NCI-H2227 (cell line): Measurements from ENCODE around the gene SATB2.

Experiments
- DNase-seq: peaks from one replicate; lab custom pipeline; 2025; ENCODE audit not compliant: unreplicated experiment; lab: John Stamatoyannopoulos, UW

SATB2 gene

DNA sequence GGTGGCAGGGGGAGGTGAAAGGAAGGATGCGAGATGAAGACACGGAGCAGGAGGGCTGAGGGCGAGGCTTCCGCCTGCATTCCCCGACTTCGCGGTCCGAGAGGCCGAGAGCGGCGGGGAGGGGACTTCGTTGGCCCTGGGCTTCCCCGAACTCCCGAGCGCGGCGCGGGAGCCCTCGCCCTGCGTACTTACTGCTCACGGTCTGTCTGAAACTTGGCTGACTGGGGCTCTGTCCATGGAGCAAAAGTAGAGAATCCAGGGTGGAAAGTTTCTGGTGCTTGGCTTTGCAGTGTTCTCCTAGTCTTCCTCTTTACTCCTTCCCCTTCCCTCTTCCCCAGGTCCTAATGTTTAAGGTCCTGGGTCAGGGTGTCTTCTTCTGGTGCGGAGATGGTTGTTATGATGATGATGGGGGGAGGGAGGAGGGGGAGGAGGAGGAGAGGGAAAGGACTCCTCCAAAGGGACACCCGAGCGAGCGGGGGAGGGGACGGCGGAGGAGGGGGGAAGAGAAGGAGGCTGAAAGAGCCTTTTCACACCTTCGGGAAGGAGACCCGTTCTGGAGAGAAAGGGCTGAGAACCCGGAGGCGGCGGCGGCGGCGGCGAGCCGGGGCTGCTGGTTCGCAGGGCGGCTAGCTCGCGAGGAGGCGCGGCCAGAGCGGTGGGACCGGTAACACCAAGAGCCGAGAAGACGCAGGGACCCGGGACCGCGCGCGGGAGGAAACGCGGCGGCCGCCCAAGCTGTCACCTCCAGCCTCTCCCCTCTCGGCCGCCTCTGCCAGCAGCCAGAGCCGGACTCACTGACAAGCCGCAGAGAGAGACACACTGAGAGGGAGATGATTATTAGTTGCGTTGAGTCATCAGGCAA is at the start of gene SATB2:
Gene SATB2 (minus strand): TSS at position 793 of the 862 bp plus-strand sequence. CDS start 1,902 bp downstream, outside the sequence.
- peak; percentile 62 for DNase-seq

DNA sequence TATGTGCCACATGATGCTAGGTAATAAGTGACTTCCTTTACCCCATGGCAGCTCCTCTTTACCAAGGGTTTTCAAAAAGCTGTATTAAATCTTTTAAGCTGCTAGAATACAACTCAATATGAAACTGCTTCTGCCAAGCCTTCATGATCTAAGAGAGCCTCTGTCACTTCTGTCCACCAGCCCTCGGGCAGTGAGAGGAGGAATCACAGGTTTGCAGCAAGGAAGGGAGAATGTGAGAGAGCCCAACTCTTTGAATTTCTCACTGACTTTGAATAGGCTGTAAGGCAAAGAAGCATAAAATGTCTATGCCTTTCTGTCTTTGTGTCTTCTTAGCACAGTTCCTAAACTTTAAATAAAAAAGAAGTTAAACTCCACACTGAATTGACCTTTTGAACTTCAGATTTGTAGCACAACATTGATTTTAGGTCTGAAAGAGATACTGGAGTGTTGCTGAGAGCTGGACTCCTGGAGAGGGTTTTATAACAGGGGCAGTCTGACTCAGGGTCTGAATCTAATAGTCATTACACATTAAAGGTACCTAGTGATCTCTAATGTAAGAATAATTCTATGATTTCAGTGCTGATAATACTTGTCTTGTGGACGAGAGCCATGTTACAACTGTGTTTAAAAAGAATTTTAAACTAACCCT is 48.1 kb upstream of the SATB2 start:
- no peak for DNase-seq

DNA sequence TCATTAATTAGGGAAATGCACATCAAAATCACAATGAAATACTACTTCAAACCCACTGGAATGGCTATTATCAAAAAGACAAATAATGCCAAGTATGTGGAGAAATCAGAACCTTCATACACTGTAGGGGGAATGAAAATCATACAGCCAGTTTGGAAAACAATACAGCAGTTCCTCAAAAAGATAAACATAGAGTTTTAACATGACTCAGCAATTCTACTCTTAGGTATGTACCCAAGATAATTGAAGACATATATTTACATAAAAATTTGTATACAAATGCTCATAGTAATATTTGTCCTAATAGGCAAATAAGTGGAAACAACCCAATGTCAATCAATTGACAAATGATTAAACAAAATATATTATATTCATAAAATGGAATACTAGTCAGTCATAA is 45.4 kb upstream of the SATB2 start:
- no peak for DNase-seq

DNA sequence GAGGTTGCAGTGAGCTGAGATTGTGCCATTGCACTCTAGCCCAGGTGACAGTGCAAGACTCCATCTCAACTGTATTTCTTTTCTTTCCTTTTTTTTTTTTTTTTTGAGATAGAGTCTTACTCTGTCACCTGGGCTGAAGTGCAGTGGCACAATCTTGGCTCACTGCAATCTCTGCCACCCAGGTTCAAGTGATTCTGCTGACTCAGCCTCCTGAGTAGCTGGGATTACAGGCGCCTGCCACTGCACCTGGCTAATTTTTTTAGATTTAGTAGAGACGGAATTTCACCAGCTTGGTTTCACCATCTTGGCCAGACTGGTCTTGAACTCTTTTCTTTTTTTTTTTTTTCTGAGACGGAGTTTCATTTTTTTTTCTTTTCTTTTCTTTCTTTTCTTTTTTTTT is 41.3 kb upstream of the SATB2 start:
- DNase-seq, result no peak

DNA sequence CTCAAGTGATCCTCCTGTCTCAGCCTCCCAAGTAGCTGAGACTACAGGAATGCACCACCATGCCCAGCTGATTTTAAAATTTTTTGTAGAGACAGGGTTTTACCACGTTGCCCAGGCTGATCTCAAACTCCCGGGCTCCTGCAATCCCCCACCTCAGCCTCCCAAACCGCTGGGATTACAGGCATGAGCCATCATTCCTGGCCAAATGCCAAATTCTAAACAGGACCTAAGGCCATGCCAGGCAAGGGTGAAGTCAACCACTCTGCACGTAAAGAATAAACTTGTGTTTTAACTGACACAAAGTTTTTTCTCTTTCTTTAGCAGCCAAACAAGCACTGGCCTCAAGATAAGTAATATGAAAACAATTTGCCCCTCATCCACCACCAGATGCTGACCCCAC is 37.4 kb upstream of the SATB2 start:
- DNase-seq, result no peak

DNA sequence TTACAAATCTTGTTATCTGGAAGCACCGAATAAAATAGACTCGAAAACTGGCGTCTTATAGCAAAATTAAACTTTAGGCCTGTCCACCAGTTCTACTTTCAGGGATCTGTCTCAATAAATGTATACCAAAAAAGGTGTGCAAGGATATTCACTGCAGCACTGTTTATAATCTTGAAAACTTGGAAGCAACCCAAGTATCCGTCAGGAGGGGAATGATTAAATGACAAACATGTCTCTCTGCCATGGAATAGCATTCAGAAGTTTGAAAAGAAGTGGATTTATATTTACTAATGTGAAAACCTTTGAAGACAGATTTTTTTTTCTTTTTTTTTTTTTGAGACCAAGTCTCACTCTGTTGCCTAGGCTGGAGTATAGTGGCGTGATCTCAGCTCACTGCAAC is 32.3 kb upstream of the SATB2 start:
- peak; percentile 31 for DNase-seq

DNA sequence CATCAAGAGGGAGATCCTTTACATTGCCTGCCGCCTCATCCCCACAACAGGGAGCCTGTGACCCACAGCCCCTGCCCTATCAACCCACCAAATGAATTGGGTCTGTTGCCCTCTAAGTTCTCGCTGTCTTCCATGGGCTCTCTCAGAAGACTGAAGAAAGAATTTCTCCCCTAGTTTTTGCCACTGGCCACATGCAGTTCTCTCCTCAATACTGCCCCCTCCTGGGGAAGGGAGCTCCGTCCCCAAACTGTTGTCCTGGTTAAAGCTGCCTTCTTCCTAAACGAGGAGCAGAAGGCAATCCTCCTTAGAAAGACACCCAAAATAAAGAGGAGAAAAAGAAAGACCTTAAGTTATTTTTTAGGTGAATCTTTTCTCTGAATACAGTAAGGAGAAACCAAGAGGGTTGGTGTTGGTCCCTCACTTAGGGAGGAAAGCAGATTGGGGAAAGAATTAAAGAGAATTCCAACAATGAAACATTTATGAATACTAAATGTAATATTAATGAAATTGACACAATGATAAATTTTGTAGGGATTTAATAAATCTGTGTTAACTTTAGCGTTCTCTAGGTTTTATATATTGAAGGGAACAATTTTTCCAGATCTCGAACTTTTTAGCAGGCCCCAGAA is 31.1 kb upstream of the SATB2 start:
- DNase-seq, result peak; percentile 67

DNA sequence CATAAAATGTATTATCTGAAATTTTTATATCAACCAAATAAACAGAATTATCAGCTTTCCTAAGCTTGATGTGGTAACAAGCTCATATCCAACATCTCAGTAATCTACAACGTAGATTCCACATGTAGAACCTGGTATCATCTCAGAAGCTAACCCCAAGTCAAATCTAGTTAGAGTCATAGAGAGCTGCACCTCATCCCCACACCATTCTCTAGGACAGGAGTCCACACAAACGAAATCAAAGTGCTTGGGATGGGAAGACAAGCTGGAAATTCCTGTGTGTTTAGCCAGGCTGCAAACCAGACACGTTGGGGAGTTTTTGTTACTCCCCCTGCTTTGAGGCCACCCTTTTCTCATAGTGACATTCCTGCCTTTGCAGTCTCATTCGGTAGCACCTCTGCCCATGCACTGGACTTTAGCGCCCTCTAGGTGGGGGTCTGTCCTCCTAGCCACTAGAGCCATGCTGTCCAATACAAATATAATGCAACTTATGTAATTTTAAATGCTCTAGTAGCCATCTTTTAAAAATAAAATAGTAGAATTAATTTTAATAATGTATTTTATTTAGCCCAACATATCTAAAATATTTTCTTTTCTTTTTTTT is 28.1 kb upstream of the SATB2 start:
- peak; percentile 62 for DNase-seq

DNA sequence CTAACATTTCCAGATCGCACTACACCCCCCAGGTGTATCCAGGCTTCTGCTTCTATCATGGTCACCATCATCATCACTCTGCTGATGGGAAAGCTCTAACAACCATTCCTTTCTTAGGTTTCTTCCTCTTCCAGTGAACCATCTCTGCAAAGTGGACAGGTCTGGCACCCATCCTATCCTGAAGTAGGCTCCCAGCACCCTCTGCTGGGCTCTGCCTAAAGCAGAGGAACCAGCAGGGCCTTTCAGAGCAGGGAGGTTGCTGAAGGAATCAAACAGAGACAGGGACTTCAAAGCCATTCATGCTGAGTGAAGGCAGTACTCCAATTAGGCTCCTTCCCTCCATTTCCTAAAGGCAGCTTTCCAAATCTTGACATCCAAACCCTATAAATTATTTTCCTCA is 27.2 kb upstream of the SATB2 start:
- no peak for DNase-seq

DNA sequence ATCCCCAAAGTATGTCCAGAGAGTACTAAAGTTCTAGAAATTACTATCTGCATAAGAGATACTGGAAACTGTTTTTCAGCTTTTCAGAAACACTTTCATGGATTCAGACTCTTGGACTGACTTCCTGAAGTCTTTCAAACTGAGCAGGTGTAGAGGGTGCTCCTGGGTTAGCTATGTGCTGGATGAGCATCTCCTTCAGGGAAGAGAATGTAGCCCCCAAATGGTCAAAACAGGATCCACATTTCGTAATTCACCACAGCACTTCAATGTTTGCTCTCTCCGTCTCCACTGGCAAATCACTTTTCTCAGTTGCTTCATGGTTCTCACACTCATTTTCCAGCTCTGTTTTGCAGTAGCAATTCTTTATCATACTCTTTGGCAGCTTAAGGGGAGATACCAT is 23.2 kb upstream of the SATB2 start:
- DNase-seq, result no peak

DNA sequence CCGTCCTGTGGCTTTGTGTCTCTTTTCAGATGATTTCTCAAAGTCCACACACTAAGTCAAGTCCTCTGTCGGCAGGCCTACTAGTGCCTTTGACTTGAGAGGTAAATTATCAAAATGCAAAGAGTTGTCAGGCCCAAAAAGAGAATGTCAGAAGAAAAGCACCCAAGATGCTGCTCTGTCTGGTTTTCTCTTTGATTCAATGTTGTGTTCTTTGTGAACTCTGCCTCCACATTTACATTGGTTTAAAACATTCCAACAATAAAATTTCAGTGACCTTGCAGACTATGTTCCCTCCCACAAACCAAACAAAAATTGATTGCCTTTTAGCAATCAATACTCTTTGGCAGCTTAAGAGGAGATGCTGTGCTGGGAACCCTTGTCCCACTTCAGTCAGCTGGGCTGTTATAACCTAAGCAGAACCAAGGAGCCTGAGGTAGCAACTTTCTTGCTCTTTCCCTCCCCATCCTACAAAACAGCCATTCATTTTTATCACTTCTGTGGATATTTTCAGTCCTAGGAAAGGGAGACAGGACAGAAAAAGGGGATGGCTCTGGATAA is 19.6 kb upstream of the SATB2 start:
- no peak for DNase-seq

DNA sequence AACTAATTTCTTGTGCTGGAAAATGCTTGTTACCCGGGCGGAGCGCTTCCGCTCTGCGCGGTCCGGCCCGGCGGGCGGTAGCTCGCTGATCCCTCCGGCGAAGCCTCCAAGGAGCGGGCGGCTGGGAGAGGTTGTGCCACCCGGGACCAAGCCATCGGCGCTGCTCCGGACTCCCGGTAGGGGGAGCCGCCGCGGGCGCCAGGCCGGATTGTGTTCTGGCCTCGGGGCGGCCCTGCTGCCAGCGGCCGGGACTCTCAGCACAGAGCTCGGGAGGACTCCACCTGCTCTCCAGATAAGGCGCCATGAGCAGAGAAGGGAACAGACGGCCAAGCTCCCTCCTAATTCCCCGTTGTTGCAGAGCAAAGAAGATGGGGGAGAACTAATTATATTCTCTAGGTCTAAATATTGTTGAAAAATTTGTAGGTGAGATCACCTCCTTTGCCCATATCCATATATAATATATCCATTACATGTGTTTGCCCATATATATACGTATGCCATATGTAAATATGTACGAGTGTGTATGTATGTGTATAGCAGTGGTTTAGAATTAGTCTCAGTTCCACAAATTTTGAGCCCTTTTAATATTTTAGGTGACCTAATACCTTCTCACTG is 13.8 kb upstream of the SATB2 start:
- DNase-seq, result peak; percentile 92

DNA sequence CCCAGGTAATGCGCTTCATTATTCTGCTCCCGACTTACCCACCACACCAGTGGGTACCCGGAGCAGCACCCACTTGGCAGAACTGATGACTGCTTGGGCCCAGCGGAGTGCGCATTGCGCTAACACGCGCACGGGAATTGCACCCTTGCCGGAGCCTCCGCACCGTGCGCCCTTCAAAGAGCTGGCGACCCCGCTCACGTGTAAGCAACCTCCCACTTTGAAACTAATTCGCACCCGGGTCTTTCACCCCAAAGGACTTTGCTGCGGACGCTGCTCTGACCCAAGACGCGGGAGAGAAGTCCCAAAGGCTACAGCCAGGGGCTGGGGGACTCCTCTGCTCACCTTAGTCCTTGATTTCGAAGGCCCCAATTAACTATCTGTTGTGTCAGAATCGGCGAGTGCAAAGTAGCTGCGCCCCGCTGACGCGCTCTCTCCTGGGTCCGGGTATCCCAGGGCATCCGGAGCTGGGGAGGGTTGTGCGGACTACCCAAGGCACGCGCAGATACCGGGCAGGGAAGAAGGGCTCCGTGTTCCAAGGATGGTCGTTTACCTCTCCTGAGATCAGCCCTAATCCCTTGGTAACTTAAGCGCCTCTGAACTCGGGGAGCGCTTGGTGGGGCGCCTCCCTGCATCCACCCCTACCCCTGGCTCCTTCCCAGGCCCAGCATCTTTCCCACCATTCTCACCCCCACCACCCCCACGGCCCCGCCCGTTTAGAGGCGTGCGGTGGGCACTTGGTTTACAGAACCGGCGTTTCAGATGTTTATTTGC is 13.1 kb upstream of the SATB2 start:
- peak; percentile 59 for DNase-seq

DNA sequence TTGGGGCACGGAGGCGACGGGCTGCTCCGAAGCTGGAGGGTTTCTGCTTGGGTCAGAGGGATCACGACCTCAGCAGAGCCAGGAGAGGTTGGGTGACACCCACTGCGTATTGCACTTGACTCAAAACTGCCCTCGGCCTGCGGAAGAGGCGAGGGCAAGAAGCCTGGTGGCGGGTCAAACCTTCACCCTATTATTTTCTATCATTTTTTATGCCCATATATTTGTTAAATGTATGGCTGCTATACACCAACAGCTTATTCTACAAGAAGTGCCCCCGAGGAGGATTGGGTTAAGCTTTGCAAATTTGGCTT is 12.6 kb upstream of the SATB2 start:
- DNase-seq, result no peak

DNA sequence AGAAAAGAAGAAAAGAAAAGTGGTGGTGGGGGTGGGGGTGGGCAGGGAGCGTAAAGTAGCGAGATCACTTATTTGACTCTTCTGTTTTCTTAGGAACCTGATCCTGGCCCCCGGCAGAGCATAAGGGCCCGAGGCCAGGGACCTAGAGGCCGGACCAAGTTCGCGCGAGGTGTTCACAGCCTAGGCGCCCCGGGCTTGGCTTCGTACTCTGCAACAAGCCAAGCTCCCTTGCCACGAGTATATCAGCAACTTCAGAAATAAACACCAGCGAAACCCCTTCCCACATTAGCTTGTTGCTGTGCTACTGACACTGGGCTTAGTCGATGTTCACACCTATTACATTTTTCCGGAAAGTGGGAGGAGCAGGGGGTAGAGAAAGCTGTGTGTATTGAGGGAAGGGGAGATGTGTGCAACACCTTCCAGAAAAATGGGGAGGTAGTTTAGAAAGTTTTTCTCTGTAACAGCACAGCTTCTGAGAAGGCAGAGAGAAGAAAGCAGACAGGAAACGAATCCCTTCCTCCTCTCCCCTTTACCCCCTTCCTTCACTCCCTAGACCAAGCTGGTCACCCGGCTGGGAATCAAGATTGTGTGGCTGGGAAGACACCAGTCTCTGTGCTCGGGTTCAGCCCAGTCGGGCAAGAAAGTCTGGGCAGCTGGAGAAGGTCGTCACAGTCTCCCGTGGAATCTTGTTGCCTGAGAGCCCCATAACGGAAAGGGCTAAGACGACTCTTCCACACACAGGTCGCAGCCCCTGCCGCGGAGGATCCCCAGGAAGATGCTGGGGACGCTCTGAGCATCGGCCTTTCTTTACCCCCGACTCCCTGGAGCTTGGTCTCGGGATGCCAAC is 12.0 kb upstream of the SATB2 start:
- no peak for DNase-seq

DNA sequence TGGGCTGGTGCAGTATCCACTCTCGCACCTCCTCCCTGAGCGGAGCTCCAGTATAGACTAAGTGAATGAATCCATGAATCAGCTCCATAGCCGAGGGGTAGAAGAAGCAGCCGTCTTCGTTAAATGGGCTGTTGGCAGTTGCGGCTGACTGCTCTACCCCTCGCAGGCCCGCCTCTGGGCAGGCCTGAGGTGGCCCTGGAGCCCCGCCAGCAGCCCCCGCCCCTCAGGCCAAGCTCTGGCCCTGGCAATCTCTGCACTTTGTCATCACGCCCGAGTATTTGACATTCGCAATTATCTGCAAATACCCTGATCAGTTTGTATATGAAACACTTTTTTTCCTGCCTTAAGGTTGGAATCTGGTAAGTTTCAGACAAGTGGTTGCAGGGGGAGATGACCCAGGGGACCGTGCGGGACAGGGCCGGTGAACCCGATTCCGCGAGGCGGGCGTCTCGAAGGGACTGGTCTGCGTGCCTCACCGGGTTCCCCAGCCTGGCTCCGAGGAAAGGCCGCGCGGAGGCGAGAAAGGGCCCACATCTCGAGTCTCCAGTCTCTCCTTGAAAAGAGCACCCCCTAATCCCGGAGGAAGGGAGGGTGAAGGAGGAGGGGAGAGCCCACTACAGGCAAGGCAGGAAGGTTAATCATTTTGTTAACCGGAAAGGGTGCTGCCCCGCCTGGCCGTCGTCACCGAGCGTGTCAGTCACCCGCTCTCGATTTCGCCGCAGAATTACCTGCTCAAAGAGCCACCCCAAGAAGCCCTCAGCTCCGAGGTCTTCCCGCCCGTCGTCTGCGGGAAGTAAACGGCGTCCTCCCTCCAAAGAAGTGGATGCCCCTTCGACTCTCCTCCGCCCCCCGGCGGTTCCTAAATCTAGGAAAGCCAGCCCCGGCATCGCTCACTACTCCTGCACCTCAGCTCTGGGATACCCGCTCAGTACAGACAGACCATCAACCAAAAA is 11.1 kb upstream of the SATB2 start:
- DNase-seq, result peak; percentile 28

DNA sequence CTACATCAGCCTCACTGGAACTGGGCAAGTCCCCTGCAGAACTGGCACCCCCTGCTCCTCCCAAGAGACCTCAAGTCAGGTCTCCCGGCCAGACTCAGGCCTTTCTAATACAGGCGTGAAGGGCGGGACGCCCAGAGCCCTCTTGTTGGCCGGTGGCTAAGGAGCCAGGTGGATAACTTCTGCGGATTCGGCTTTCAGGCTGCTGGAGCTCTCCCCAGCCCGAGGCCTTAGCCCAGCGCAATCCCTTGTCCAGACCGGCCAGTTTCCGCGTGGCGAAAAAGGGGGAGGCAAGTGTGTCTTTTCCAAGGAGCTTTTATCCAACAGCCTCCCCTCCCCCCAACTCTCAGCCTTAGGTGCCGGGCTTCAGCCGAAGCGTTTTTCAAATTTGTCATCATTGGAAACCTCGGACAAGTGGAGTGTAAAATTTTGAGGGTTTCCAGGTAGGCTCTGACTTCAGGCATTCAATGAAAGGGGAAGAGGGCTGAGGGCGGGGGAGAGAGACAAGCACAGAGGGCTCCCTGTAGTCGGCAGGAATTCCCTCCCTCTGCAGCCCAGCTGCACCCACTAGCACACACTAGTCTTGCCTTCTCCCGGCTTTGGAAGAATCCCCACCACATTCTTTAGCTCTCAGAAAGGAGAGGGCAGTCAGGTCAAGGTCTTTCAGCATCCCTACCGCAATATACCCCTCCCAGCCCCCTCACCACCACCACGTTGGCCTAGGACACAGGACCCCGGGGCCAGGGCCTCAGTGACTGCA is 9.5 kb upstream of the SATB2 start:
- no peak for DNase-seq

DNA sequence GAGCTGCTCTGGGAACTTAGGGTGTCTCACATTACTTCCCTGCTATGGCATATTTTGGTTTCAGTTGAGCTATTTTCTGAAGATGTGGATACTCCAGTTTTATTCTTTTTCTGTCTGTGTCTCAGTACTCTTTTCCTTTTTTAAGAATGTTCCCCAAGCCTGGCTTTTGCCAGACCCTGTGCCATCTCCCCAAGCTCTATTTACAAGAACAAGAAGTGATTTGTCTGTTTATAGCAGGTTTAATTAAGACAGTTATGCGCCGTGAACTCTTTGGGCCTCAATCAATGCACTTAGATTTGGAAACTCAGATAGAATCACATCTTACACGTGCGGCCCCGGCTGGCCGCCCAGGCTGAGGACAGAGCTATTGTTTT is 8.9 kb upstream of the SATB2 start:
- DNase-seq, result no peak
